Measurements from ENCODE around the gene IGFL1. TPM values are rescaled to one million over a fixed set of nuclear protein-coding genes. Genes with fewer than 3 reads are reported as not detected.

The IGFL1 gene
- total and polyA plus RNA-seq, 10 of the 15 experiments (the other 5 are each of a cell fraction or from before 2014, with no cell fraction given) = not detected

- no peak overlapping the region for H3K4me3 ChIP-seq
- ChIA-PET CTCF (no interaction called here), POLR2A (no interaction called here), RAD21 (ENCODE audit: unreplicated experiment) (no interaction called here), SMC1A (ENCODE audit: uncharacterized antibody, unreplicated experiment) (no interaction called here)
- H2AFZ ChIP-seq (ENCODE audit: control insufficient read depth, low read depth, low read length) = no peak overlapping the region
- DNase-seq (ENCODE audit: low read depth, low spot score) (no peak), ATAC-seq (no peak), FAIRE-seq (no peak)
- H3K36me3 ChIP-seq (ENCODE audit: control insufficient read depth in 2 of 2, insufficient read depth in 2 of 2, low read length in 1 of 2) = no peaks in the 10 kb centered on the region
- no peak overlapping the region for H3K27ac ChIP-seq (ENCODE audit: control insufficient read depth, insufficient read depth)
- H4K20me1 ChIP-seq (ENCODE audit: control insufficient read depth, insufficient read depth) = no peaks in the 10 kb centered on the region
- no peaks in the 10 kb centered on the region for H3K79me2 ChIP-seq (ENCODE audit: control insufficient read depth, insufficient read depth, low read length)
- H3K9ac ChIP-seq (ENCODE audit: control insufficient read depth, insufficient read depth, low read length) = no peak overlapping the region
- intact Hi-C loops (cut with micrococcal nuclease; ENCODE audit: unreplicated experiment) = no loop called here
- H3K27me3 ChIP-seq (replicated peaks in 1 of 2; ENCODE audit: control insufficient read depth in 2 of 2, insufficient read depth in 2 of 2, low read length in 1 of 2) = peaks cover 0 to 1% of the 10 kb centered on the region in 2 experiments; a peak in 3 of 4 replicates
- no peak overlapping the region for H3K4me2 ChIP-seq (ENCODE audit: control insufficient read depth, insufficient read depth)
- in situ Hi-C loops (cut with MboI) = no loop called here
- H3K4me1 ChIP-seq (ENCODE audit: control insufficient read depth, insufficient read depth, low read length) = no peaks in the 10 kb centered on the region
- TF ChIP-seq ATF2 (IDR thresholded peaks at IDR 0.05; ENCODE audit: low read length) (no peak), SMARCA5 (IDR thresholded peaks at IDR 0.05) (no peak)
- TF ChIP-seq, protein P1, sequence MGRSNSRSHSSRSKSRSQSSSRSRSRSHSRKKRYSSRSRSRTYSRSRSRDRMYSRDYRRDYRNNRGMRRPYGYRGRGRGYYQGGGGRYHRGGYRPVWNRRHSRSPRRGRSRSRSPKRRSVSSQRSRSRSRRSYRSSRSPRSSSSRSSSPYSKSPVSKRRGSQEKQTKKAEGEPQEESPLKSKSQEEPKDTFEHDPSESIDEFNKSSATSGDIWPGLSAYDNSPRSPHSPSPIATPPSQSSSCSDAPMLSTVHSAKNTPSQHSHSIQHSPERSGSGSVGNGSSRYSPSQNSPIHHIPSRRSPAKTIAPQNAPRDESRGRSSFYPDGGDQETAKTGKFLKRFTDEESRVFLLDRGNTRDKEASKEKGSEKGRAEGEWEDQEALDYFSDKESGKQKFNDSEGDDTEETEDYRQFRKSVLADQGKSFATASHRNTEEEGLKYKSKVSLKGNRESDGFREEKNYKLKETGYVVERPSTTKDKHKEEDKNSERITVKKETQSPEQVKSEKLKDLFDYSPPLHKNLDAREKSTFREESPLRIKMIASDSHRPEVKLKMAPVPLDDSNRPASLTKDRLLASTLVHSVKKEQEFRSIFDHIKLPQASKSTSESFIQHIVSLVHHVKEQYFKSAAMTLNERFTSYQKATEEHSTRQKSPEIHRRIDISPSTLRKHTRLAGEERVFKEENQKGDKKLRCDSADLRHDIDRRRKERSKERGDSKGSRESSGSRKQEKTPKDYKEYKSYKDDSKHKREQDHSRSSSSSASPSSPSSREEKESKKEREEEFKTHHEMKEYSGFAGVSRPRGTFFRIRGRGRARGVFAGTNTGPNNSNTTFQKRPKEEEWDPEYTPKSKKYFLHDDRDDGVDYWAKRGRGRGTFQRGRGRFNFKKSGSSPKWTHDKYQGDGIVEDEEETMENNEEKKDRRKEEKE (IDR thresholded peaks at IDR 0.05) = no peak
- 64% methylated on average over 19 of the region's 19 CpGs for WGBS (ENCODE audit: insufficient coverage, insufficient replicate concordance, low lambda C conversion rate, missing lambda C conversion rate)
- no TSS peak for BruUV-seq (replicated peaks)
- no peaks in the 10 kb centered on the region for H3K9me3 ChIP-seq (replicated peaks; ENCODE audit: control insufficient read depth, insufficient read depth, low read length)
Observed at GRCh38 chr19:46213806-46214205, 15.7 kb upstream of the IGFL1 start.

DNA sequence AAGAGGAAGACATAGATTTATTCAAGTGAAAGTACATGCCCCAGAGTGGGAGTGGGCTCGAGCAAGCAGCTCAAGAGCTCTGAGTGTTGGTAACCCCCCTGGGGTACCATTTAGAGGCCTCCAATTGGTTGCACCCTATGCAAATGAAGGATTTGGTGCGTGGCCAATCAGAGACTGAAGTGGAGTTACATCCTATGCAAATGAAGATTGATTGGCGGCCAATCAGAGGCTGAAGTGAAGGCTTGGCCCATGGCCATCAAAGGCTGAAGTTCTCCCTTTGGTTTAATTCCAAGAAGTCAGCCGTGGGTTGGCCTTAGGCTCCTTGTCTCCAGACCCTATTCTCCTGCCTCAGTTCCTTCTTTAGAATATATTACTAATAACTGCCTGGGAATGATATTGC, 12.9 kb upstream of the IGFL1 start:
- BruUV-seq (replicated peaks) = no TSS peak
- ATAC-seq (no peak), FAIRE-seq (no peak), DNase-seq (ENCODE audit: low read depth, low spot score) (no peak)
- no peak overlapping the region for H3K4me2 ChIP-seq (ENCODE audit: control insufficient read depth, insufficient read depth)
- in situ Hi-C loops (cut with MboI) (no loop called here), intact Hi-C loops (cut with micrococcal nuclease; ENCODE audit: unreplicated experiment) (no loop called here)
- no peak overlapping the region for H3K27ac ChIP-seq (ENCODE audit: control insufficient read depth, insufficient read depth)
- H3K4me1 ChIP-seq (ENCODE audit: control insufficient read depth, insufficient read depth, low read length) = no peaks in the 10 kb centered on the region
- H2AFZ ChIP-seq (ENCODE audit: control insufficient read depth, low read depth, low read length) = no peak overlapping the region
- no peaks in the 10 kb centered on the region for H3K79me2 ChIP-seq (ENCODE audit: control insufficient read depth, insufficient read depth, low read length)
- H3K4me3 ChIP-seq = no peak overlapping the region
- no peaks in the 10 kb centered on the region for H3K9me3 ChIP-seq (replicated peaks; ENCODE audit: control insufficient read depth, insufficient read depth, low read length)
- H3K36me3 ChIP-seq (ENCODE audit: control insufficient read depth in 2 of 2, insufficient read depth in 2 of 2, low read length in 1 of 2) = no peaks in the 10 kb centered on the region
- H3K27me3 ChIP-seq (replicated peaks in 1 of 2; ENCODE audit: control insufficient read depth in 2 of 2, insufficient read depth in 2 of 2, low read length in 1 of 2) = peaks cover 0 to 1% of the 10 kb centered on the region in 2 experiments; a peak in 2 of 4 replicates
- no peaks in the 10 kb centered on the region for H4K20me1 ChIP-seq (ENCODE audit: control insufficient read depth, insufficient read depth)
- 1% methylated on average over 4 of the region's 4 CpGs for WGBS (ENCODE audit: insufficient coverage, insufficient replicate concordance, low lambda C conversion rate, missing lambda C conversion rate)
- POLR2A ChIA-PET = no interaction called here
- SMC1A ChIA-PET (ENCODE audit: uncharacterized antibody, unreplicated experiment) = no interaction called here
- RAD21 ChIA-PET (ENCODE audit: unreplicated experiment) = no interaction called here
- CTCF ChIA-PET = no interaction called here
- H3K9ac ChIP-seq (ENCODE audit: control insufficient read depth, insufficient read depth, low read length) = no peak overlapping the region
- no peak for TF ChIP-seq POLR2AphosphoS2 (IDR thresholded peaks at IDR 0.05; ENCODE audit: low read depth, low read length)
- TF ChIP-seq, protein P1 (IDR thresholded peaks at IDR 0.05) = no peak
- TF ChIP-seq RFX5 (IDR thresholded peaks at IDR 0.05; ENCODE audit: low read depth, low read length) = no peak
- TF ChIP-seq ZNF207 (IDR thresholded peaks at IDR 0.05; ENCODE audit: borderline replicate concordance) = no peak
- TF ChIP-seq BMI1 (IDR thresholded peaks at IDR 0.05; ENCODE audit: borderline replicate concordance) = no peak
- TF ChIP-seq EZH2 (IDR thresholded peaks at IDR 0.05; ENCODE audit: borderline replicate concordance, control insufficient read depth, low read depth, low read length) = no peak

Measured in GM12878 (cell line).